GM18873 (cell line): ENCODE measurements around the gene LITAFD.
"Not testable (repeated sequence)": the region's sequence is repeated elsewhere in the genome, so short reads cannot be mapped to it uniquely, and the experiment has no call there.

Experiments
- ATAC-seq: cut with Tn5 transposase; IDR thresholded peaks from one replicate; pipeline ENCODE4 v1.9.1; 2021; ENCODE audit warnings: mild to moderate bottlenecking, moderate library complexity, moderate number of reproducible peaks; ENCODE audit not compliant: unreplicated experiment, low FRiP score

The LITAFD gene

DNA sequence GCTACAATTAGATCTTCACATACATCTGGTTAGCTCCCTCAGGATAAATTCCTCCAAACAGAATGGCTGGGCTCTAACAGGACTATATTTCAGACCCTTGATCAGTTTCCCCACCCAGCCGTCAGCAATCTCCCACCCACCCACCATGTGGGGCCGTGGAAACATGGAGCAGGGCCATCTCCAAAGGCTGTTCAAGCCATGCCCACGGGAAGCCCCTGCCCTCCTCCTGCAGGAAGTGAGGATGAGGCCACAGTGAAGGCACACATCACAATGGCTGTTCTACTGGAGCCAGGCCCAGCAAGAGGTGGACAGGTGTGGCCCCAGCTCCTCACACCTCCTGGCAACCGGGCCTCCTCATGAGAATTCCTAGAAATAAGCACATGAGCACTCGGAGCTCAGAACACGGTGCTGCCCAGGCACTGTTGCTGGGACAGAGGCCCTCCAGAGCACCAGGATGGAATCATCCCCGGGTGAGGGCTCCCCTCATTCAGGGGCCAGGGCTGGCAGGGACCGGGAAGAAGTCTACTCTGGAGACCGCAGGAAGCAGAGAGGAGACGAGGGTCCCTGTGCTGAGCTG is at the start of gene LITAFD:
TSS of gene LITAFD (plus strand) at position 311 of the 577 bp plus-strand sequence. CDS start 2,005 bp downstream, outside the sequence.
- ATAC-seq, result no peak

DNA sequence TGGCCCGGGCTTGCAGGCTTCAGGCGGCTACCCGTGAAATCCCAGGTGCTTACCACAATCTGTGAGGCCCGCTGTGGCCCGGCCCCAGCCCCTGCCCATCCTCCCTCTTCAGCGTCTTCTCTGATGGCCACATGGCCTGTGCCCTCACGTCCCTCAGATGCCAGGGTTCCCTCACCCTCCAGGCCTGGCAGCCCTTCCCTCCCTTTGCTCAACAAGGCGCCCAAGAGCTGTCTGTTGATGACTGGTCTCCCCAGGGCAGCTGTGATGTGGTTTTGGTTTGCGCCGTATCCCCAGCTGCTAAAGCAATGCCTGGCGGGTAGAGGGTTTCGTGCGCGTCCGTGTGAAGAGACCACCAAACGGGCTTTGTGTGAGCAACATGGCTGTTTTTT is 49.4 kb upstream of the LITAFD start:
- ATAC-seq, result no peak

DNA sequence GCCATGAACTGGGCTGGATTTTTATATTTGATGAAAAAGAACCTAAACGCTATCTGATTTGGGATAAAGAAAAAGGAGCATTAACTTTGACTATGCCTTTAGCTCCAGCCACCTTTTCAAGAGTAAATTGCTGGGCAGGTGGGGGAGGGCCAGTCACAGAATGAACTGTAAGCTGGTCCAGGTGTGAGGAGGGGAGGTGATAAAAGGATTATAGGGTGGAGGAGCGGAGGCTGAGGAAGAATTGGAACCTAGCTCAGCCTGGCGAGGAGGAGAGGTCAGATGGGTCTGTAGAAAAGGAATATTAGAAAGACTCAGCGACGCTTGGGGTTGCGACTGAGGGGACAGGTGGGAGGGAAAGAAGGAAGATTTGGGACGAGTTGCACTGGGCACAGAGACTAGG is 45.4 kb upstream of the LITAFD start:
- not testable (repeated sequence) for ATAC-seq

DNA sequence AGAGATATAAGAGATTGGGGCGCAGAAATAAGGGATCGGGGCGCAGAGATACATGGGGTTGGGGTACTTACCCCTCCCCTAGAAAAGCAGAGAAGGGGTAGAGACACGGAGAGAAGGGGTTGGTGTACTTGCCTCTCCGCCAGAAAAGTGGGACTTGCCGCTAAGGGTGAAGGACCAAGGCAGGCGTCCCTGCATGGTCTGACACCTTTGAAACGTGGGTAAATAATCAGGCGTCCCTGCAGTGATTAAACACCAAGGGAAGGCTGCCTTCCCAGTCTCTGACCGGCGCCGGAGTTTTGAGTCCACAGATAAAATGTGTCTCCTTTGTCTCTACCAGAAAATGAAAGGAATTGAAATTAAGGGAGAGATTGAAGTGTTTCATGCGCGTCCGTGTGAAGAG is 44.6 kb upstream of the LITAFD start:
- ATAC-seq, result not testable (repeated sequence)

DNA sequence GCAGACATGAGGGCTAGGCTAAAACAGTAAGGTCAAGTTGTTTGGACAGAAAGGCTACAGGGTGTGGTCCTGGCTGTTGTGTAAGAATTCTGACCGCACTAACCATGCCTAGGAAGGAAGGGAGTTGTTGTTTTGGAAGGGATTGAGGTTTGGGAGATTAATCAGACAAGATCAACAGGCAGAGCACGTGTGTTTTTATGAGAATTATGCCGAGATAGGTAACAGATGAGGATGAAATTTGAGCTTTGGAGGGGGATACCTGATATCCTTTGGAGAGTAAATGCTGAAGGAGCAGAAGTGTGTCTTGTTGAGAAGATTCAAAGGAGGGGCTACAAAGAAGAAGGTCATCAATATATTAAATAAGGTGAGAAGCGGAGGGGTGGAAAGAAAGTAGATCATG is 40.1 kb upstream of the LITAFD start:
- not testable (repeated sequence) for ATAC-seq

DNA sequence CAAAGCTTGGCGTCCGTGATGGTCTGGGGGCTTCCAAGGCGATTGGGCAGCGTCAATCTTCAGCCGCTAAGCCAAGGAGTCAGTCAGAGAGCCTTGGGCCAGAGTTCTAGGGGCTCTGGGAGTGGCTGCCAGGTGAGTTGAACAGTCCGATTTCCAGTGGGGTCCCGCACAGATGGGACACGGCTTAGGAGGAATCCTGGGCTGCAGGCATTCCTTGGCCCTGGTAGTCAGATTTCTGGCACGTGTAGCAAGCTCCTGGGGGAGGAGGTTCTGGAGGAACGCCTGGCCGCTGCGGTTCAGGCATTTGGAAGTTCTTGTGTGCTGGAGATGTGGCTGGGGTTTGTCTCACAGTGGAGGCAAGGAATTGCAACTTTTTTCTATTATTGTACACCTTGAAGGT is 38.9 kb upstream of the LITAFD start:
- ATAC-seq, result not testable (repeated sequence)

DNA sequence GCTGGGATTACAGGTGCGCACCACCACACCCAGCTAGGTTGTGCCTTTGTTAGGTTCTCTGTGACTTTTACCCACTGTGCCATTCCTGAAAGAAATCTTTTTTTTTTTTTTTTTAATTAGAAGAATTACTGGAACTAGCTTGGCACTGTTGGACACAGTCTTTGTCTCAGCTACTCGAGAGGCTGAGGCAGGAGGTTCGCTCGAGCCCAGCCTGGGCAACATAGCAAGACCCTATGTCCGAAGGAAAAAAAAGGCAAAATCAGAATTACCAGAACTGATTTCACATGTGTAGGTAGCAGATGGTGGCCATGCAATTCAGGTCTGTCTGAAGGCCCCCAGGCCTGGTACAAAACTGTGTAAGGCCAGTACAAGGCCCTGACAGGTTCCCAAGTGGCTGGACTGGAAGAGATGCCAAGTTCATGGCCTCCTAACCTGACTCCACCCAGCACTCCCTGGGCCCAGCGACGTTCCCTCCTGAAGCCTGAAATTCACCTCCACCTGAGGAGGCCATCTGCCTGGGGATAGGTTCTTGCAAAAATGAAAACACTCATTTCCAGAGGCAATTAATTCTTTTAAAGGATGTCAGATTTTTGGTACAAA is 36.4 kb upstream of the LITAFD start:
- ATAC-seq, result no peak

DNA sequence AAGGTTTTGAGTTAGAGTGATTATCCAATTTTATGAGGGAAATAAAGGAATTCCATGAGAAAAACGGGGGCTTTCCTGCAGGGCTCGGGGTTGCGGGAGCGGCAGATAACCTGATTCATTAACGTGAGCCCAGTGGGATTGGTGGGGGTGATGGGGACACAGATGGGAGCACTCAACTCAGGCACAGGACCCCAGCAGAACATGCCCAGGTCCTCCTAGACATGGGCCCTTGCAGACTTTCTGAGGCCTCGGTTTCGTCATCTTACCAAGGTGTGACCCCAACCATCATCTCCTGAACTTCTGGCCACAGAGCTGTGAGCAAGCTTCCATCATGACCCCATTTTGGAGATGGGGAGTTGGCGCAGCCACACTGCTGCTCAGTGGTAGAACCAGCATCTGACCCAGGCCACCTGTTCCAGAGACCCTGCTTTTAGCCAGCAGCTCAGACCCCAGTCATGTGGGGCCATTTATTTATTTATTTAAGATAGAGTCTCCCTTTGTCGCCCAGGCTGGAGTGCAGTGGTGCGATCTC is 35.7 kb upstream of the LITAFD start:
- ATAC-seq, result no peak

DNA sequence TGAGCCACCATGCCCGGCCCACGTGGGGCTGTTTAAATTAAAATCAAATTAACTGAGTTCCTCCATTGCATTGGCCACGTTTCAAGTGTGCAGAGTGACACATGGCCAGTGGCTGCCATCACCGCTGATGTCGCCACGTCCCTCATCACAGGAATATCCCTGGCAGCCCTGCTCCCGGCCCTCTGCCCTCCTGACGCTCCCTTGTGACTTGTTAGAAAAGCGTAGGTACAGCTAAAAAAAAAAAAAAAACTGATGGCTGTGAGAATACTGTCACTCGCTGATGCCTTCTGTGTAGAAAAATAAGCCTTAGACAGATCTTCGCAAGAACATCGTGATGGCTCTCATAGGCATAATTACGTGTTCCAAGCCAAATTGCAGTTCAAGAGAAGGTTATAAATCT is 35.0 kb upstream of the LITAFD start:
- ATAC-seq, result no peak

DNA sequence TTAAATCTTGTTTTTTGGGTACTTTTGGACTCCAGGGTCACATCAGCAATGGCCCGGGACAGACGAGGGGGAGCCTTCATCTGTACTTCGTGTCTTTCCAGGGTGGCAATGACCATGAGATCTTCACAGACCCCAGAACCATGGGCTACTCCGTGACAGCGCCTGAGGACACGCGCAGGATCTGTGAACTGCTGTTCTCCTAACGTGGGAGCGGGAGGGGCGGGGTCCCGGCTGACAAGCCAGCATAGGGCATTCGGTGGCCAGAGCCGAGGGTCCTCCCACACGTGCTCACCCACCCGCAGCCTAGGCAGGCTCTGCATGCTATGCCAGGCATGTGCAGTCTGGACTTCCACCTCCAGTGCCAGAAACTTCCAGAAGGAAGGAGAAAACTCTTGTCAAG is 34.5 kb upstream of the LITAFD start:
- no peak for ATAC-seq

DNA sequence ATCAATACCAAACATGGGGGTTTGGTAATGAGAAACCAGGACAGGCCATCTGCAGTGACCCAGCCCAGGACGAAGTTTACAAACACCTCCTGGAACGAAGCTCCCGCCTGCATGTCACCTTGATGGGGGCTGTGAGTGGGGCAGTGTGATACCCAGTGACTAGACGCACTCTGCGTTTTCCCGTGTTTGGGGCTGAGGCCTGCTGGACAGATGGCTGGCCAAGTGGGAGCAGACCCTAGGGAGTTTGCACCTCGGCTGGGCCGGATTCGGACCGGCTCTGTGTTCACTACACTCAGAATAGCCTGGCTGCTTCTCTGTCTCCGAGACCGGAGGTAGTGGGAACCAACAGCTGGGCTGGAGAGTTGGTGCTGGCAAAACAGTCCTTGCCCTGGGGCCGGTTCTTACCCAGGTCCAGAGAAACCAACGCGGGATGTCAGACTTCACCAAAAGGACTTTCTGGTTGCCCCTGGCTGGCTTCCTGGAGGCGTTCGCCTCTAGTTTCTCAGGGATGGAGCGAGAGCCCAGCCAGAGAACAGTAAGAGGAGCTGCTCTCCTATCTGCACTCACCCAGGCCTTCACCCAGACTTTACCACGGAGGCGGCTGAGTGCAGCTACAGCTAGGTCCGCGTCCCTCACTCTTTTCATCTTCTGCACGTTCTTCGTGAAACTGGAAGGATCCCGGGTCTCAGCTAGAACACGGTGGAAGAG is 33.8 kb upstream of the LITAFD start:
- ATAC-seq, result no peak

DNA sequence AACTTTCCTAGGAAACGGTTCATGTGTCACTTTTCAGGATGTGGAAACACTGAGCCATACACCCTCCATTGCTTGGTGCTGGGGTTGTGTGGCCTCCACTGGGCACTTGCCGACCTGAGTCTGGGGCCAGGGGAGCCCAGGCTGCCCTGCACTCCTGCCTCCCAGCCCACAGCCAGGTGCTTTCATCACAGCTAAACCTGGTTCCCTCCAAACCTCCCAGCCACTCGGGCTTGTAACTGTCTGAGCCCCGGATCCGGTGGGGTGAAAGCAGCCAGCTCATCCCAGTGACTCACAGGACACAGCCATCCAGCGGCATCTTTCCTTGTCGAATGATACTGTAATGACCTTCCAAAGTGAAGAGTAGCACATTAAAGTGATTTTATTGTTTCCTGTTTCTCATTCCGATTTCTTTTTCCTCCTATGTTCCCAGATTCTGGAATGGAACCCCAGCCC is 33.2 kb upstream of the LITAFD start:
- no peak for ATAC-seq

DNA sequence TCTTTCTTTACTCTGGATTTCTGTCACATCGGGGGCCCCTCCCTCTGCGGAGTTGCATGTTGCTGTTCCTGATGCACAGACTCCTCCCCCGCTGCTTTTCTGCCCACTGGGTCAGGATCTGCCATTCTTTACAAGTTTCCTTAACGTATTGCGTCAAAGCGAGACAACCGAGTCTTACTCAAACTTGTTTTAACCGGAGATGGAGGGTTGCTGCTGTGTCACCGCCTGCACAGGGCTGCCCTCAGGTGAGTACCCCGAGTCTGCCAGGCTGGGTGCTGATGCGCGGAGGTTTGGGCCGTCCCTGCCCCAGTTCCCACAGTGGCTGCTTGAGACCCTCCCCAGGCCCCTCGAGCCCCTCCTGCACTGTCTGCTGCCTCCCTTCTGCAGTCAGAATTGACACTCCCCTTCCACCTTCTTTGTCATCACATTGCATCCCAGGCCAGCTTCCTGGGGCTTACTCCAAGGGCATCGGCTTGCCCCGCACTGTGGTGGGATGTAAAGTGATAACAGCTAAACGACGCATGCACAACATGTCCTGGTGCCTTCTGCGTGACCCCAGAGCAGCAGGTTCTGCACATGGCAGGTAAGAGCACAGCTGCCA is 32.6 kb upstream of the LITAFD start:
- no peak for ATAC-seq

DNA sequence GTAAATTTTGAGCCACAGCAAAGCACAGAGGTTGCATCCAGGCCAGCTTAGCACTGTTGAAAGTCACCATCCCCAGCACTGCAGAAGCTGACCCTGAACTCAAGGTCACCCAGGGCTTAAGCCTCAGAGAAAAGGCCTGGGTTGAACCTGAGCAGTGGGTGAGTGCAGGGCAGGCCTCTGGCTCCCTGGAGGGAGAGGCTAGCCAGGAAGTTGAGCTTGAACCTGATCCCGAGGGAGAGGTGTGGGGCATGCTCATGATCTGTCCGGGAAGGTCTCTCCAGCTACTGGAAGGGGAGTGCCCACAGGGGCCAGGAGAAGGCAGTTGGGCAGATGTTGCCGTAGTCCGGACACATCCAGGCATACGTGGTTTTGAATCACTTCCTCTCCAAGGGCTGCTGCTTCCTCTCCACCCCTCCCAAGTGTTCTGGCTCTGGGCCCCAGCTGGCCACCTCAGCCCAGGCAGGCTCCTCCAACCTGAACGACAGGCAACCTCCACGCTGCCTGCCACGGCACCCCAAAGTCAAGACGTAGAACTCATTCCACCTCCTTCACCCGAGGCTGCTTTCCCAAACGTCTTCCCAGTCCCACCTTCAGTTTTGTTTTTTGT is 31.8 kb upstream of the LITAFD start:
- no peak for ATAC-seq

DNA sequence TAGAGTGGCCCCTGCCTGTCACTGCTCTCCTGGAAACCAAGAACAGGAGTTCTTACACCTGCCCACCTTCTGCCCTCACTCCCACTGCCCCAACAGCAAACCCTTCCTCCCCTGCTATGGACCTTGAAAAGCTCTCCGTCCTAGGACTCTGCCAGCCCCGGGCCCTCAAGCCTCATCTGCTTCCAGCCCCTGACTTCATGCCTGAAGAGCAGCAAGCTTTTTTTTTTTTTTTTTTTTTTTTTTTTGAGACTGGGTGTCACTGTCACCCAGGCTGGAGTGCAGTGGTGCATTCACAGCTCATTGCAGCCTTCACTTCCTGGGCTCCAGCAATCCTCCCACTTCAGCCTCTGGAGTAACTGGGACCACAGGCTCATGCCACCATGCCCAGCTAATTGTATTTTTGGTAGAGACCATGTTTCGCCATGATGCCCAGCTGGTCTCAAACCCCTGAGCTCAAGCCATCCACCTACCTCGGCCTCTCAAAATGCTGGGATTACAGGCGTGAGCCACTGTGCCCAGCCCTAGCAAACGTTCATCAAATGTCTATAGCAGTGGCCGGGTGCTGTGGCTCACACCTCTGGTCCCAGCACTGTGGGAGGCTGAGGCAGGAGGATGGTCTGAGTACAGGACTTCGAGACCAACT is 30.3 kb upstream of the LITAFD start:
- no peak for ATAC-seq

DNA sequence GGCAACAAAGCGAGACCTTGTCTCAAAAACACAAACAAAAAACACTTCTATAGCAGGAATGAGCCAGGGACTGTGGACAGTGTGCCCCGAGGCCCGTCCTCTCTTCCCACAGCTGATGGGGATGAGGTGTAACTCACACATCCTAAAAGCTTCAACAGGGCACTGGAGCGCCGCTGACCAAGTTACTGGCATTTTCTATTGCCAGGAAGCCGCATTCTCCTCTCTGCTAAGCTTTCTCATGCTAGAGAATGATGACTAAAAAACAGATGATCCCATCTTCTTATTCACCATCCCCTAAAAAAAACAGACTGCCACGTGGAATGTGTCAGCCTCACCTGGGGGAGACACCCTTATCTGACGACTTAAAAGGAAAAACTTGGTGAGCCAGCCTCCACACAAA is 29.6 kb upstream of the LITAFD start:
- ATAC-seq, result no peak

DNA sequence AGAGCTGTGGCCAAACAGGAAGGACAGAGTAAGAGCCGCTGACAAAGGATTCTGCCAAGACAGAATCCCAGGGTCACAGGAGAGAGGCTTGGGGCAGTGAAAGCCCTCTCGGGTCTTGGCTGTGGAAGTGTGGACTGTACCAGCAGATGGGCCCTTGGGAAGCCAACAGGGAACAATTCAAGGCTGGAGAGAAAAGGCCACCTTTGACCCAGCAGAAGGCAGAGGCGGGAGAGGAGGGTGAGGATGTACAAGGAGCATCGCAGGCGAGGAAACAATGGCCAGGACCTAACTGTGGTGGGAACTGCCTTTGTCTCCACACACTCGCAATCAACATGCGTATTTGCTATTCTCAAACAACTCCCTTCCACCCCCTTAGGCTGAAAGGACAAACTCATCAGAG is 29.0 kb upstream of the LITAFD start:
- no peak for ATAC-seq

DNA sequence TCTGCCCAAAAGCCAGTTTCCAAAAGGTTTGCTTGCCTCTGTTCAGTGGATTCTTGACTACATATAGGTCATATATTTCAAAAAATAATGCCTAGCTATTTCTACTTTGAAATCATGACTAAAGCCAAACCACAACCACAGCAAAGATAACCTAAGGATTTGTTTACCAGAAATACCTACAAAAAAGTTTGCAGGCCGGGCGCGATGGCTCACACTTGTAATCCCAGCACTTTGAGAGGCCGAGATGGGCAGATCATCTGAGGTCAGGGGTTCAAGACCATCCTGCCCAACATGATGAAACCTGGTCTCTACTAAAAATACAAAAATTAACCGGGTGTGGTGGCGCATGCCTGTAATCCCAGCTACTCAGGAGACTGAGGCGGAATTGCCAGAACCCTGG is 28.5 kb upstream of the LITAFD start:
- no peak for ATAC-seq

DNA sequence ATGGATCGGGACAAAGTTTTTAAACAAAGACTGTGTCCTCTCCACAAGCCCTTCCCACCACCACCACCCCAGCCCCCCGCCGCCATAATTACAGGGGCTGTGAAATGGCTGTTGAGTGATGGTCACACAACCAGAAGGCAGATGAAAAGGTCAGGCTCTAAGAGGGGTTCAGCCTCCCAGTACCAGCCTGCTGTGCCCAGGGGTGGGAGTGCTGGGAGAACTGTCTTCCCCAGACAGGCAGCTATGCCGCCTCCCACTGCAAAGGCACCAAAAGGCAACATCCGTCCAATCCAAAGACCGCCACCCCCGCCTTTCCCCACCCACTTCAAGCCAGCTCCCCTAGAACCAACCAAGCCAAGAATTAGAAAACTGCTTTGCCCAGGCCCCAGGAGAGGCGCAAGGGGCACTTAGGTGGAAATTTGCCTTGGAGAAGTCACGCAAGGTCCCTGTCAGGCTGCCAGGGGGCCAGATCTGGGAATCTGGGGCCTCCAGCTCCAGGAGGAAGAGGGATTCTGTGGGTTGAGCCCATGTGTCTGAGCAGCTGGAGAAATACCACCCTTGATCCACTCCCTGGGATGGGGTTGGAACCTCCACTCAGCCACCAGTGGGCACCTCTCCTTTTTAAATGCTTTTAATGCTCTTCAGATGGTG is 27.7 kb upstream of the LITAFD start:
- no peak for ATAC-seq
